Panc1 (cell line): ENCODE results near the gene NXPE2. TPM values are rescaled to one million over a fixed set of nuclear protein-coding genes. Genes with fewer than 3 reads are reported as not detected.

Source experiments
- ATAC-seq: fragments of 200-7000 bp; cut with Tn5 transposase; 2 replicates; pipeline ENCODE4 v1.9.1; 2020; ENCODE audit warnings: mild to moderate bottlenecking, moderate library complexity
- BruUV-seq: library from RNA; stranded (reverse); fragments of 400-500 nt; replicated peaks from 2 replicates; lab custom pipeline; 2021; lab: Mats Ljungman, UMichigan
- CTCF ChIA-PET: fragments of 300-600 bp; sonication (Branson Sonifier 250); formaldehyde crosslinking; loops from one replicate; lab custom pipeline; 2022; ENCODE audit warnings: antibody characterized with exemption; lab: Charles Lee
- POLR2A ChIA-PET: fragments of 300-600 bp; sonication (Branson Sonifier 250); formaldehyde crosslinking; loops from one replicate; lab custom pipeline; 2022; ENCODE audit warnings: antibody characterized with exemption; lab: Charles Lee
- DNase-seq: peaks from one replicate; pipeline ENCODE4 v3.0.0-alpha.2; 2010; ENCODE audit warnings: low read depth, low spot score
- H3K27ac ChIP-seq: 2 replicates; pipeline ENCODE4 v1.5.1; 2011; ENCODE audit warnings: mild to moderate bottlenecking, low read length, inconsistent platforms
- H3K27me3 ChIP-seq: fragments of 200-500 bp; sonication (Bioruptor generic); 2 replicates; pipeline ENCODE4 v1.6.0; 2014; ENCODE audit warnings: low read length, inconsistent platforms; ENCODE audit not compliant: control insufficient read depth, insufficient read depth
- H3K36me3 ChIP-seq: fragments of 200-500 bp; sonication (Bioruptor generic); 2 replicates; pipeline ENCODE4 v1.5.1; 2014; ENCODE audit warnings: inconsistent platforms, mild to moderate bottlenecking, low read length, moderate library complexity; ENCODE audit not compliant: control insufficient read depth, insufficient read depth
- H3K4me1 ChIP-seq: 2 replicates; pipeline ENCODE4 v1.5.1; 2011; ENCODE audit warnings: inconsistent platforms, mild to moderate bottlenecking, low read length, moderate library complexity; ENCODE audit not compliant: control insufficient read depth, insufficient read depth
- H3K4me3 ChIP-seq, 2 experiments: 2 replicates each; pipeline ENCODE4 v1.5.1; 2011 to 2012; ENCODE audit warnings: low read depth in 2 of 2, low read length in 2 of 2, mild to moderate bottlenecking in 2 of 2, inconsistent platforms in 1 of 2, moderate library complexity in 1 of 2
- H3K9me3 ChIP-seq: fragments of 200-500 bp; sonication (Bioruptor generic); 2 replicates; pipeline ENCODE4 v1.5.1; 2014; ENCODE audit warnings: low read depth, mild to moderate bottlenecking, inconsistent platforms, low read length, moderate library complexity; ENCODE audit not compliant: control insufficient read depth, insufficient read depth
- CTCF ChIP-seq: fragments of 450-650 bp; IDR thresholded peaks from 2 replicates; pipeline ENCODE4 v1.5.1; 2017; ENCODE audit warnings: mild to moderate bottlenecking
- POLR2AphosphoS5 ChIP-seq: IDR thresholded peaks from 2 replicates; pipeline ENCODE4 v1.6.1; 2012; ENCODE audit warnings: mild to moderate bottlenecking, low read depth, low read length, moderate library complexity
- REST ChIP-seq, 2 experiments: IDR thresholded peaks; 2 replicates each; pipeline ENCODE4 v1.6.1; 2011 to 2012; ENCODE audit warnings: low read depth in 2 of 2, control low read depth in 1 of 2, low read length in 1 of 2, mild to moderate bottlenecking in 1 of 2, moderate library complexity in 1 of 2; ENCODE audit not compliant: insufficient read depth in 1 of 2
- SIN3A ChIP-seq: IDR thresholded peaks from 2 replicates; pipeline ENCODE4 v1.6.1; 2012; ENCODE audit warnings: low read depth, mild to moderate bottlenecking, low read length, moderate library complexity, borderline replicate concordance; ENCODE audit not compliant: insufficient read depth
- TCF7L2 ChIP-seq: IDR thresholded peaks from 2 replicates; pipeline ENCODE4 v1.6.1; 2011; ENCODE audit warnings: mild to moderate bottlenecking, low read depth, low read length, inconsistent platforms
- in situ Hi-C: cut with HindIII; loops from 2 replicates; pipeline ENCODE4 v1.10.0; 2016; ENCODE audit warnings: low sequenced_read_pairs, low pct_unique_long_range_greater_than_20kb
- intact Hi-C: fragments of 100-400 bp; cut with micrococcal nuclease; formaldehyde crosslinking; loops from one replicate; pipeline ENCODE4 v1.10.0; 2022; ENCODE audit not compliant: unreplicated experiment
- total RNA-seq: library from RNA; stranded (reverse); gene quantifications from one replicate; pipeline ENCODE4 v1.2.1, GENCODE V29; 2021; ENCODE audit not compliant: unreplicated experiment

Gene NXPE2
- total RNA-seq, 1 experiment from 2014 or later = not detected

- Histone ChIP-seq H3K4me3 (no peak overlapping the region), H3K27me3 (no peaks in the 10 kb centered on the region), H3K27ac (no peak overlapping the region), H3K4me1 (no peaks in the 10 kb centered on the region), H3K36me3 (no peaks in the 10 kb centered on the region), H3K9me3 (0 out of 2 replicates have a peak, but pooled peaks cover 4% of the 10 kb centered on the region)
- ChIA-PET POLR2A (no interaction called here), CTCF (interaction anchor here (0.5 kb wide), 1 partner anchor 446 kb away, joined by 3 read pairs; no protein-coding TSS in a partner anchor)
- ATAC-seq = no peak
- in situ Hi-C loops (no loop called here), intact Hi-C loops (no loop called here)
- no peak for DNase-seq
- no peak for TF ChIP-seq POLR2AphosphoS5
- TF ChIP-seq REST (IDR thresholded peaks at IDR 0.05; ENCODE audit: insufficient read depth in 1 of 2, low read depth in 2 of 2, low read length in 1 of 2) = no peak
- TF ChIP-seq CTCF = no peak
- TF ChIP-seq TCF7L2 = no peak
- no peak for TF ChIP-seq SIN3A
- BruUV-seq = no TSS peak
Observed at GRCh38 chr11:114705280-114706024, 27.1 kb downstream of the NXPE2 start.

GRCh38 chr11:114709960-114710359, 31.6 kb downstream of the NXPE2 start:
- in situ Hi-C loops = no loop called here
- Histone ChIP-seq H3K27me3 (no peaks in the 10 kb centered on the region), H3K4me3 (no peak overlapping the region), H3K9me3 (0 out of 2 replicates have a peak, but pooled peaks cover 5% of the 10 kb centered on the region), H3K36me3 (no peaks in the 10 kb centered on the region), H3K4me1 (no peaks in the 10 kb centered on the region), H3K27ac (no peak overlapping the region)
- BruUV-seq = no TSS peak
- no peak for ATAC-seq
- intact Hi-C loops = no loop called here
- POLR2A ChIA-PET = no interaction called here
- no peak for DNase-seq
- TF ChIP-seq SIN3A (no peak), REST (IDR thresholded peaks at IDR 0.05; ENCODE audit: insufficient read depth in 1 of 2, low read depth in 2 of 2, low read length in 1 of 2) (no peak), POLR2AphosphoS5 (no peak), TCF7L2 (no peak), CTCF (no peak)
- CTCF ChIA-PET = no interaction called here
